CD4-positive, alpha-beta T cell (primary cell): Measurements from ENCODE around the gene TRMT112. TPM values are rescaled to one million over a fixed set of nuclear protein-coding genes. Genes with fewer than 3 reads are reported as not detected.
A peak's percentile ranks its signal among the peaks of the same experiment; 100 is the strongest.

ENCODE experiments used
- ATAC-seq: fragments of 200-7000 bp; cut with Tn5 transposase; one replicate; pipeline ENCODE4 v1.10.0; 2022; ENCODE audit warnings: mild to moderate bottlenecking; ENCODE audit not compliant: poor library complexity
- CTCF ChIA-PET: fragments of 350-600 bp; sonication (Branson Sonifier 250); formaldehyde crosslinking; loops from one replicate; lab custom pipeline; 2021; ENCODE audit warnings: antibody characterized with exemption, inconsistent platforms; lab: Charles Lee
- POLR2A ChIA-PET: fragments of 350-600 bp; sonication (Branson Sonifier 250); formaldehyde crosslinking; loops from one replicate; lab custom pipeline; 2021; ENCODE audit warnings: antibody characterized with exemption, inconsistent platforms; lab: Charles Lee
- DNase-seq, 14 experiments: peaks; one replicate each; pipeline ENCODE4 v3.0.0-alpha.2; 2013 to 2020; ENCODE audit warnings: mixed read lengths in 2 of 14
- H3K27ac ChIP-seq, 2 donors: one replicate each; pipeline versions ENCODE4 v1.5.1 to v1.7.0; 2013; ENCODE audit warnings: low read length in 2 of 2, low read depth in 1 of 2, mild to moderate bottlenecking in 1 of 2
- H3K27me3 ChIP-seq, 2 experiments: 1 replicate in 1 of 2; 2 replicates in 1 of 2; pipeline versions ENCODE4 v1.6.1 to v1.7.0; 2013; ENCODE audit warnings: low read length in 2 of 2, control low read depth in 1 of 2, mild to moderate bottlenecking in 1 of 2, moderate library complexity in 1 of 2; ENCODE audit not compliant: insufficient read depth in 2 of 2, control insufficient read depth in 1 of 2
- H3K36me3 ChIP-seq: one replicate; pipeline ENCODE4 v1.6.1; 2013; ENCODE audit warnings: low read length, control low read depth; ENCODE audit not compliant: insufficient read depth
- H3K4me1 ChIP-seq: one replicate; pipeline ENCODE4 v1.6.1; 2013; ENCODE audit warnings: low read length, control low read depth; ENCODE audit not compliant: insufficient read depth
- H3K4me3 ChIP-seq: one replicate; pipeline ENCODE4 v1.5.1; 2013; ENCODE audit warnings: mild to moderate bottlenecking, low read length, moderate library complexity
- H3K9me3 ChIP-seq, 2 experiments: 1 replicate in 1 of 2; 2 replicates in 1 of 2; pipeline versions ENCODE4 v1.6.1 to v1.7.0; 2013; ENCODE audit warnings: low read length in 2 of 2, mild to moderate bottlenecking in 2 of 2, control low read depth in 1 of 2, moderate library complexity in 1 of 2; ENCODE audit not compliant: control insufficient read depth in 1 of 2, insufficient read depth in 1 of 2
- H3K27ac Mint-ChIP-seq: one replicate; pipeline ENCODE4 v1.8.0; 2020; ENCODE audit warnings: mixed read lengths
- H3K27me3 Mint-ChIP-seq: one replicate; pipeline ENCODE4 v1.8.0; 2021; ENCODE audit warnings: mixed read lengths
- H3K36me3 Mint-ChIP-seq: one replicate; pipeline ENCODE4 v1.8.0; 2021; ENCODE audit warnings: low read depth, mixed read lengths
- H3K4me1 Mint-ChIP-seq: one replicate; pipeline ENCODE4 v1.8.0; 2021; ENCODE audit warnings: low read depth, mixed read lengths
- H3K4me3 Mint-ChIP-seq: one replicate; pipeline ENCODE4 v1.8.0; 2020; ENCODE audit warnings: mild to moderate bottlenecking, mixed read lengths
- H3K9me3 Mint-ChIP-seq: one replicate; pipeline ENCODE4 v1.8.0; 2020; ENCODE audit warnings: mixed read lengths
- intact Hi-C, 2 experiments: fragments of 100-400 bp; cut with DNase I in 1 of 2; cut with micrococcal nuclease in 1 of 2; formaldehyde crosslinking; loops; one replicate each; pipeline versions ENCODE4 v1.15.1 to v1.9.0; 2023 to 2025; cut with DNase I, micrococcal nuclease
- total RNA-seq, 174 experiments: library from RNA in 2 of 174; stranded (reverse) in 2 of 174; gene quantifications; one replicate each; pipeline ENCODE4 v1.2.3 and lab custom pipeline; 2021 to 2026
- TF ChIP-seq, protein P1 (sequence below): fragments of 200-600 bp; IDR thresholded peaks from one replicate; pipeline ENCODE4 v1.8.0; 2022; ENCODE audit warnings: antibody characterized with exemption, mild to moderate bottlenecking

Gene TRMT112
- total RNA-seq, 2 experiments from 2014 or later, result 70.5 to 71.4 TPM

GRCh38 chr11:64314805-64315561 lies 2.4 kb downstream of the TRMT112 start:
- Mint-ChIP-seq H3K4me1 (peaks cover 41% of the 10 kb centered on the region), H3K27me3 (no peaks in the 10 kb centered on the region), H3K36me3 (peaks cover 50% of the 10 kb centered on the region), H3K27ac (peak overlapping the region; percentile 47), H3K9me3 (no peaks in the 10 kb centered on the region), H3K4me3 (no peak overlapping the region)
- intact Hi-C loops, result loop anchor here in 1 of 2 experiments (5.0 kb wide), 1 partner anchor 42 kb away; the partner anchor contains the start of gene RPS6KA4
- Histone ChIP-seq H3K36me3 (peaks cover 31% of the 10 kb centered on the region), H3K4me1 (peaks cover 40% of the 10 kb centered on the region), H3K9me3 (no peaks in the 10 kb centered on the region), H3K27ac (no peak overlapping the region), H3K4me3 (no peak overlapping the region), H3K27me3 (no peaks in the 10 kb centered on the region)
- ChIA-PET CTCF (no interaction called here), POLR2A (interaction anchor here (4.0 kb wide), 1 partner anchor 11 kb away, joined by 105 read pairs; the partner anchor contains the start of genes CATSPERZ and ESRRA)
- ATAC-seq (no peak), DNase-seq (peak in 1 of 14 experiments; percentile 31)
- TF ChIP-seq, protein P1, sequence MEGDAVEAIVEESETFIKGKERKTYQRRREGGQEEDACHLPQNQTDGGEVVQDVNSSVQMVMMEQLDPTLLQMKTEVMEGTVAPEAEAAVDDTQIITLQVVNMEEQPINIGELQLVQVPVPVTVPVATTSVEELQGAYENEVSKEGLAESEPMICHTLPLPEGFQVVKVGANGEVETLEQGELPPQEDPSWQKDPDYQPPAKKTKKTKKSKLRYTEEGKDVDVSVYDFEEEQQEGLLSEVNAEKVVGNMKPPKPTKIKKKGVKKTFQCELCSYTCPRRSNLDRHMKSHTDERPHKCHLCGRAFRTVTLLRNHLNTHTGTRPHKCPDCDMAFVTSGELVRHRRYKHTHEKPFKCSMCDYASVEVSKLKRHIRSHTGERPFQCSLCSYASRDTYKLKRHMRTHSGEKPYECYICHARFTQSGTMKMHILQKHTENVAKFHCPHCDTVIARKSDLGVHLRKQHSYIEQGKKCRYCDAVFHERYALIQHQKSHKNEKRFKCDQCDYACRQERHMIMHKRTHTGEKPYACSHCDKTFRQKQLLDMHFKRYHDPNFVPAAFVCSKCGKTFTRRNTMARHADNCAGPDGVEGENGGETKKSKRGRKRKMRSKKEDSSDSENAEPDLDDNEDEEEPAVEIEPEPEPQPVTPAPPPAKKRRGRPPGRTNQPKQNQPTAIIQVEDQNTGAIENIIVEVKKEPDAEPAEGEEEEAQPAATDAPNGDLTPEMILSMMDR, result no peak

GRCh38 chr11:64314146-64314804 lies 3.1 kb downstream of the TRMT112 start:
- intact Hi-C loops, result no loop called here
- no peaks in the 10 kb centered on the region for H3K27me3 ChIP-seq
- ATAC-seq, result no peak
- CTCF ChIA-PET, result no interaction called here
- peak overlapping the region; percentile 38 for H3K4me3 Mint-ChIP-seq
- peaks cover 48% of the 10 kb centered on the region for H3K36me3 Mint-ChIP-seq
- no peaks in the 10 kb centered on the region for H3K27me3 Mint-ChIP-seq
- H3K4me3 ChIP-seq, result no peak overlapping the region
- TF ChIP-seq, protein P1, result no peak
- no peak overlapping the region for H3K27ac Mint-ChIP-seq
- no peaks in the 10 kb centered on the region for H3K9me3 Mint-ChIP-seq
- peaks cover 36% of the 10 kb centered on the region for H3K4me1 ChIP-seq
- DNase-seq, result no peak
- POLR2A ChIA-PET, result no interaction called here
- H3K4me1 Mint-ChIP-seq, result peaks cover 38% of the 10 kb centered on the region
- peaks cover 28% of the 10 kb centered on the region for H3K36me3 ChIP-seq
- no peak overlapping the region for H3K27ac ChIP-seq
- no peaks in the 10 kb centered on the region for H3K9me3 ChIP-seq

- Histone ChIP-seq H3K36me3 (peaks cover 28% of the 10 kb centered on the region), H3K4me3 (no peak overlapping the region), H3K4me1 (peaks cover 29% of the 10 kb centered on the region), H3K9me3 (no peaks in the 10 kb centered on the region), H3K27me3 (no peaks in the 10 kb centered on the region), H3K27ac (no peak overlapping the region)
- no peaks in the 10 kb centered on the region for H3K27me3 Mint-ChIP-seq
- POLR2A ChIA-PET, result interaction anchor here (0.7 kb wide), 1 partner anchor 24 kb away, joined by 3 read pairs; no protein-coding TSS in a partner anchor
- H3K4me1 Mint-ChIP-seq, result peaks cover 33% of the 10 kb centered on the region
- DNase-seq (peak in 1 of 14 experiments; percentile 34), ATAC-seq (no peak)
- CTCF ChIA-PET, result no interaction called here
- peak overlapping the region; percentile 53 for H3K27ac Mint-ChIP-seq
- no peaks in the 10 kb centered on the region for H3K9me3 Mint-ChIP-seq
- H3K36me3 Mint-ChIP-seq, result peaks cover 44% of the 10 kb centered on the region
- TF ChIP-seq, protein P1, result no peak
- no peak overlapping the region for H3K4me3 Mint-ChIP-seq
- intact Hi-C loops, result no loop called here
Measured at GRCh38 chr11:64313491-64314145, 3.7 kb downstream of the TRMT112 start.
